Cardiac fibroblast (primary cell): ENCODE data around the gene PTK7.

ENCODE experiments used
- DNase-seq, 2 donors: peaks; one replicate each; pipeline versions ENCODE4 v3.0.0 to v3.0.0-alpha.2; 2010; ENCODE audit warnings: low read depth in 2 of 2
- H3K4me3 ChIP-seq, 2 donors: replicated peaks in 1 of 2; 1 replicate in 1 of 2; 2 replicates in 1 of 2; pipeline ENCODE4 v1.5.1; 2011; ENCODE audit warnings: low read depth in 2 of 2, low read length in 2 of 2, mild to moderate bottlenecking in 2 of 2, moderate library complexity in 1 of 2
- TF ChIP-seq, protein P1 (sequence below): IDR thresholded peaks from one replicate; pipeline ENCODE4 v1.5.1; 2011; ENCODE audit warnings: low read depth, mild to moderate bottlenecking, low read length, inconsistent platforms

Gene PTK7

DNA sequence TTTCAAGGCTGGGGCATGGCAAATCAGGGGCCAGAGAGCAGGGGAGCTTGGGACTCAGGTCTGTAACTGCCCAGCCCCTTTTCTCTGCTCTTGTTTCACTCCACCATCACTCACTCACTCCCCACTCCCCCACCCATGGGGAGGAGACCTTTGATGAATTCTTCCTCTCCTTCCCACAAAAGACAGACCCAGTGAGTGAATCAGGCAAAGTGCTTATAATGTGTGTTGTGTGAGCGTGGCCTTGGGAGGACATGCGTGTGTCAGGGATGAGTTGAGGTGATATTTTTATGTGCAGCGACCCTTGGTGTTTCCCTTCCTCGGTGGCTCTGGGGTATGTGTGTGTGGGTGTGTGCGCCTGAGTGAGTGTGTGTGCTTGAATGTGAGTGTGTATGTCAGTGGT lies 104.9 kb downstream of the PTK7 start:
- peak in 1 of 2 donors; percentile 10 for DNase-seq
- no peak overlapping the region for H3K4me3 ChIP-seq
- TF ChIP-seq, protein P1, sequence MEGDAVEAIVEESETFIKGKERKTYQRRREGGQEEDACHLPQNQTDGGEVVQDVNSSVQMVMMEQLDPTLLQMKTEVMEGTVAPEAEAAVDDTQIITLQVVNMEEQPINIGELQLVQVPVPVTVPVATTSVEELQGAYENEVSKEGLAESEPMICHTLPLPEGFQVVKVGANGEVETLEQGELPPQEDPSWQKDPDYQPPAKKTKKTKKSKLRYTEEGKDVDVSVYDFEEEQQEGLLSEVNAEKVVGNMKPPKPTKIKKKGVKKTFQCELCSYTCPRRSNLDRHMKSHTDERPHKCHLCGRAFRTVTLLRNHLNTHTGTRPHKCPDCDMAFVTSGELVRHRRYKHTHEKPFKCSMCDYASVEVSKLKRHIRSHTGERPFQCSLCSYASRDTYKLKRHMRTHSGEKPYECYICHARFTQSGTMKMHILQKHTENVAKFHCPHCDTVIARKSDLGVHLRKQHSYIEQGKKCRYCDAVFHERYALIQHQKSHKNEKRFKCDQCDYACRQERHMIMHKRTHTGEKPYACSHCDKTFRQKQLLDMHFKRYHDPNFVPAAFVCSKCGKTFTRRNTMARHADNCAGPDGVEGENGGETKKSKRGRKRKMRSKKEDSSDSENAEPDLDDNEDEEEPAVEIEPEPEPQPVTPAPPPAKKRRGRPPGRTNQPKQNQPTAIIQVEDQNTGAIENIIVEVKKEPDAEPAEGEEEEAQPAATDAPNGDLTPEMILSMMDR: no peak

DNA sequence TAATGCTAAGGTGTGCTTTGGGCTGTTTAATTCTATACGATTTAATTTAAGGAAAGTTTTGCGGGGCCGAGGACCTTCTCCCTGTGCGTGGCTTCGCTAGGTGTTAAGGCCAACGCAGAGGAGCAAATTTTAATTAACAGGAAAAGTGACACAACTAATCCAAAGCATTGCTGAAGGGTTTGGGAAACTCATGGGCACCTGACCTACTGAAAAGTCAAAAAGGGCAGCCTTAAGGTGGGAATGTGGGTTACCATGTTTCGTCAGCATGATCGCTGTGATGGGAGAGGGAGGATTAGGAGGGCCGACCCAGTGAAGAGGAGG lies 105.5 kb downstream of the PTK7 start:
- TF ChIP-seq, protein P1: no peak
- peak overlapping the region; percentile 77 to 80 for H3K4me3 ChIP-seq
- DNase-seq: no peak

DNA sequence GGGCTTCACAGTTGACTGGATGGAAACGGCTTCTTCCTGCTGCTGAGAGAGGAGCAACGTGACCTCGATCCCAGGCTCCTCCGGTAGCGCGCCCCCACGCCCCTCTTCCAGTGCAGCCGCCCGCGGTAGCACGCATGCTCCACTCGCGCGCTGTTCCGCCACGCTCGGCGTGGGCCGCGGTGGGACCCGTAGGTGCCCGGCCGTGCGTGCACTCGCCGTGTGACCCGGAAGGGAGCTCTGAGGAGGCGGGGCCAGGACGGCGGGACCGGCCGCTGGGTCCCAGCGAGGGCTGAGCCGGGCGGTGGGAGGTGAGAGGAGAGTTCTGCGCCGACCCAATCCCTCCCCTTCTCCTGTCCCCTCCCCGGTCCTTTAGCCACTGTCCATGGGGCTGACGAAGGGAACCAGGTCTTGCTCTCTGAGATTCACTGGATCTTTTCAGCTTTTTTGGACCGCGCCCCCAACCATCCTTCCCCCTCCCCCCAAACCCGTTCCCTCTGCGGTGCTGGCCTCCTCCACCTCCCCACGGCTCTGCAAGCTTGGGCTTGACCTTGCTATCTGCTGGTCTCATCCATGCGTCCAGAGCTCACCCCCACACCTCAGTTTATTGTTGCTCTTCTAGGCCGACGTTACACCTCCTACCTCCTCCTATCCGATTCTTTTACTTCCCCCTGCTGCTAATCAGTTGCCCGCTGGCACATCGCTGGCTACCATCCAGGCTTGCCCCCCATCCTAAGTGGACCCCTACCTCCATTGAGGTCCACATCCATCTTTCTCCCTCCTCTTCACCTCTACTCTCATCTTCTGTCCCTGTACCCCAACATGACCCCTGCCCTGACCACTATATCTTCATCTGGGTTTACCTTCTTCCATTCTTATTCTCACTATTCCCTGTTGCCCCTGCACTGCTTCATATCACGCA lies 106.1 kb downstream of the PTK7 start, which contains the start of gene CUL9:
TSS of gene CUL9 (plus strand) at position 255 of the 919 bp plus-strand sequence. CDS start 2,115 bp downstream, outside the sequence.
- H3K4me3 ChIP-seq: peak within 1 kb of the TSS; percentile 77 to 80
- DNase-seq: peak; percentile 65 to 80
- TF ChIP-seq, protein P1: no peak

DNA sequence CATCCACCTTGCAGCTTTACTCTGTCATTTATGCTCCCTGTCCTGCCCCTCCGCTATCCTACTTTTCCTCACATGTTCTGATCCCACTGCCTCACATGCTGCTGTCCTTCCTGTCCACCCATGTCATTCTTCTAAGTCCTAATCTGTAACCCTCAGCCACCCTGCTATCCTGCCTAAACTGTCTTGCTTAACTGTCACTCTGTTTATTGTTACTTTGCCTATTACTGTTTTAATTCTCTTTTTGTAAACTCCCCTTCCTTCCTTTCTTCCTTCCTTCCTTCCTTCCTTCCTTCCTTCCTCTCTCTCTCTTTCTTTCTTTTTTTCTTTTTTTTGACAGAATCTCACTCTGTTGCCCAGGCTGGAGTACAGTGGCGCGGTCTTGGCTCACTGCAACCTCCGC lies 107.3 kb downstream of the PTK7 start:
- no peak overlapping the region for H3K4me3 ChIP-seq

DNA sequence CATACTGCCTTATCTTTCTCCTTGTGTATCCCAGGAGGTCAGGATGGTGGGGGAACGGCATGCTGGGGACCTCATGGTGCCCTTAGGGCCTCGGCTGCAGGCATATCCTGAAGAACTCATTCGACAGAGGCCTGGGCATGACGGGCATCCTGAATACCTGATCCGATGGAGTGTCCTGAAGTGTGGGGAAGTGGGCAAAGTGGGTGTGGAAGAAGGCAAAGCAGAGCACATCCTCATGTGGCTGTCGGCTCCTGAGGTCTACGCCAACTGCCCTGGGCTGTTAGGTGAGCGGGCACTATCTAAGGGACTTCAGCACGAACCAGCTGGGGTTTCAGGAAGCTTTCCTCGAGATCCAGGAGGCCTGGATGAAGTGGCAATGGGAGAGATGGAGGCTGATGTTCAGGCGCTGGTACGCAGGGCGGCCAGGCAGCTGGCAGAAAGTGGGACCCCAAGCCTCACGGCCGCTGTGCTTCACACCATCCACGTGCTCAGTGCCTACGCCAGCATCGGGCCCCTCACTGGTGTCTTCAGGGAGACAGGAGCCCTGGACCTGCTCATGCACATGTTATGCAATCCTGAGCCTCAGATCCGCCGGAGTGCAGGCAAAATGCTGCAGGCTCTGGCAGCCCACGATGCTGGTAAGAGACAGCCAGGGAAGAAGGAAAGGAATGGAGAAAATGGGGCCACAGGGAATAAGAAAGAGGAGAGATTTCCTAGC lies 108.3 kb downstream of the PTK7 start:
- H3K4me3 ChIP-seq: no peak overlapping the region
- no peak for DNase-seq
- TF ChIP-seq, protein P1: no peak

More for the DNA sequence above, 107.3 kb downstream of the PTK7 start:
- TF ChIP-seq, protein P1: no peak
- no peak for DNase-seq

GRCh38 chr6:43185391-43185985 lies 109.4 kb downstream of the PTK7 start:
- DNase-seq: no peak
- H3K4me3 ChIP-seq: no peak overlapping the region
- TF ChIP-seq, protein P1: no peak
